Diencephalon (tissue), 1 donor: ENCODE measurements around the gene SIX2. TPM values are rescaled to one million over a fixed set of nuclear protein-coding genes. Genes with fewer than 3 reads are reported as not detected.

Experiments used
- total RNA-seq: library from RNA; depleted of rRNA; stranded (reverse); fragments of >200 nt; gene quantifications from one replicate; pipeline ENCODE4 v1.2.3, GENCODE V29; 2014

SIX2 gene
- not detected for total RNA-seq

GRCh38 chr2:45009303-45009927, at the start of gene SIX2:
SIX2 (minus strand) TSS chr2:45009452; CDS start chr2:45009110, 342 bp downstream.

Other genes with a start within 250 kb of the SIX2 start
- 7.4 TPM for gene SIX3, start 67.8 kb downstream of the SIX2 start, total RNA-seq